GM18861 (cell line): ENCODE data around the gene PTPN2.
"Not testable (repeated sequence)": the region's sequence is repeated elsewhere in the genome, so short reads cannot be mapped to it uniquely, and the experiment has no call there.

Experiments used
- ATAC-seq: cut with Tn5 transposase; IDR thresholded peaks from one replicate; pipeline ENCODE4 v1.9.1; 2021; ENCODE audit not compliant: unreplicated experiment

Gene PTPN2

DNA sequence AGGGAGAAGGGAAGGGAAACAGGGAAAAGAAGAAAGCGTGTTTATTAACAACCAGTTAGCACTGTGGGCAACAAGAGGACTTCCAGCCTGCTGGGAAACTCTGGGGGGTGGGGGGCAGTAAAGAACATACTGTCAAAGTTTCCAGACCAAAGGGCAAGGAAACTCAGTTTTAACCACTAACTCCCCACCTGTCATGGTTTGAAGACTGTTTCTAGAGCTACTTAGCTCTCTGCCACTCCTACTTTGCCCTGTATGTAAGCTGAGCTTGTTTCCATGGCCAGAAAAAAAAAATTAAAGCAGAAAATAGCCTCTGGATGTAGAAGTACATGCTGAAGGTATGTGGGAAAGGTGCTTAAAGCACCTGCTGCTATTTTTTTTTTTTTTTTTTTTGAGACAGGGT lies 11.0 kb upstream of the PTPN2 start:
- no peak for ATAC-seq

DNA sequence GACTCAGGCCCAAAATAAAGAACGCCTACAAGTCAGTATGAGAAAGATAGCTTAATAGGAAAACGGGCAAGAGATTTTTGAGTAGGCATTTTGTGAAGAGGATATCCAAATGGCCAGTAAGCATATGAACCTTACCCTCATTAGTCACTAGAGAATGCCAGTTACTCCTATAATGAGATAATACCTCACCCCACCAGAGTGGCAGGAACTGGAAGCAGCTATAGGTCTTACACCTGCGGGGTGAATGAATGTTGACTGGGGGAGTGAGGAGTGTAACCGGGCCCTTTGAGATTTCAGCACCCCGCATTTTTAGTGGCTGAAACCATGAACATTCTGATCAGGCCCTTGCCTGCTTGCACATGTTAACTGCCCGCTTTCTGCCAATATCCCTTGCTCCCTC lies 7.5 kb upstream of the PTPN2 start:
- ATAC-seq, result no peak

DNA sequence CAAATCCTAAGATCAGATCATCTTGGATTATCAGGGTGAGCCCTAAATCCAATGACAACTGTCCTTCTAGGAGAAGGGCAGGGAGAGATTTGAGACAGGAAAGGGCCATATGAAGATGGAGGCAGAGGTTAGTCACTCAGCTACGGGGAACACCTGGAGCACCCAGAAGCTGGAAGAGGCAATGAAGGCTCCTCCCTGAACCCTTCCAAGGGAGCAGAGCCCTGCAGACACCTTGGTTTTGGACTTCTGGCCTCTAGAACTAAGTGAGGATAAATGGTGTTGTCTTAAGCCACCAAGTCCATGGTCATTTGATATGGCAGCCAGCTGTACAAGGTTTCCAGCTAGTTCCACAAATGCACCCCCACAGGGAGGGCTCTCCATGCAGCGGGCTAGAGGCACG lies 6.9 kb upstream of the PTPN2 start:
- ATAC-seq, result no peak

DNA sequence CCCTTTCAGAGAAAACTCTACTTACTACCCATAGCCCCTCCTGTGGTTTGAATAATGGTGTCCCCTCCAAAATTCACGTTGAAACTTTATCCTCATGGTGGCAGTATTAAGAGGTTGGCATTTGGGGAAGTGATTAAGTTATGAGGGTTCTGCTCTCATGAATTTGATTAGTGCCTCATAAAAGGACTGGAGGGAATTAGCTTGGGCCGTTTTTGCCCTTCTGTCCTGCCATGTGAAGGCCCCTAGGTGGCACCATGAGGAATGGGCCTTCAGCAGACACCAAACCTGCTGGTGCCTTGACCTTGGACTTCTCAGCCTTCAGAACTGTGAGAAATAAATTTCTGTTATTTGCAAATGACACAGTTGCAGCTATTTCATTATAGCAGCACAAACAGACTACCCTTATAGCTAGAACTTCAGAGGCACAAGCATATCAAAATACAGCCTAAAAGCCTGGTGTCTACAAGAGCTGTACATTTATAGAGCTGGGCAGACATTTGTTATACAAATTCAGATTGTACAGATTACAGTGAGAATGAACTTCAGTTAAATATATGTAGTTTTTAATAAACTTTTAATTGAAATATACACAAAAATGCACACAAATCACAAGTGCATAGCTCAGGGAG lies 2.6 kb upstream of the PTPN2 start:
- ATAC-seq, result no peak

DNA sequence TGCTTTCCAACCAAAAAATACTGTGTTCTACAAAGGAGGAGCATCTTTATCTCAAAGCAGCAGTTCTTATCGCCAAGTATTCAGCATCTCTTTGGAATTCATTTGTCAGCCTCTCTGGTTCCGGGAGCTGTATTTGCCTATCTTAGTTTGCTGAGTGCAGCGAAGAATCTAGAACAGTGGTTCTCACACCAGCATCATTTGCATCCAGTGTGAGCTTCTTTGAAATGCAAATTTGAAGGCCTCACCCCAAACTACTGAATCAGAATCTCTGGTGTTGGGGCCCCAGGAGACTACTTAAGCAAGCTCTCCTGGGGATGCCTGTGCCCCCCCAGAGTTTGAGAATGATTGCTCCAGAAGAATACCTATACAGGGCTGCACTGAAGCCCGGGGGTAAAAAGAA lies 1.5 kb upstream of the PTPN2 start:
- no peak for ATAC-seq

DNA sequence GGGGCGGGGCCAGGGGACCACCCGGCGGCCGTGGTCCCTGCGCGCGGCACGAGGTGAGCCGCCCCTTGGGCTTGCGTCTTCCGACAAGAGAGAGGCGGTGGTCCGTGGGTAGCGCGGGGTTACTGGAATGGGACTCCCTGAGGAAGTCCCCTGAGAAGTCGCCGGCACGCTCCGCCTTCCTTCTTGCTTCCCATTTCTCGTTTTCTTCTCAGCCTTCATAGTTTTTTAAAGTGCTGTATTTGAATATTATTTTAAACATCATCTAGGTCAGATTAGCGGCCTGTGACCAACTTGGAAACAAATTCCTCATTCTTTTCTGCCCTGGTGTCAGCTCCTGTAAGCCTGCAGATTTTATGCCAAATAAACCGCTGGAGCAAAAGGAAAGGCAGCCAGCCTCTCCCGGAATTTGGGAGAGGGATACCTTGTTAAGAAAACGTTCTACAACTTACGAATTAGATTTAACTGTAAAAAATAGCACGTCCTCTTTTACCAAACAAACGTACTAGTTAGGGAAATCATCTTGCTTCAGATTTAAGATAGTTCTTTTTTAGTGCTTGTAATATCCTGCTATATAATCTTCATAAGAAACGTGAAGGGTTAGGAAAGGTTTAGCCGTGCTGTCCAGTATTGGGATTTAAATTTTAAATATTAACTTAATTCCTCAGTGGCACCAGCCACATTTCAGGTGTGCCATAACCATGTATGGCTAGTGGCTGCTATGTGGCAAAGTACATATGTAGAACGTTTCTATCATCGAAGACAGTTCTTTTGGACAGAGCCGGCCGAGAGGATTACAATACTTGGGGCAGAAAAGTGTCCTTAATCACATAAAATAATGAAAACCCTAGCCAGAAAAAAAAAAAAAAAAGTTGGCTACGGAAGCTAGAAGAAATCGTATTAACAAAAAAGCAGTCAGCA lies 628 bp upstream of the PTPN2 start:
- no peak for ATAC-seq

DNA sequence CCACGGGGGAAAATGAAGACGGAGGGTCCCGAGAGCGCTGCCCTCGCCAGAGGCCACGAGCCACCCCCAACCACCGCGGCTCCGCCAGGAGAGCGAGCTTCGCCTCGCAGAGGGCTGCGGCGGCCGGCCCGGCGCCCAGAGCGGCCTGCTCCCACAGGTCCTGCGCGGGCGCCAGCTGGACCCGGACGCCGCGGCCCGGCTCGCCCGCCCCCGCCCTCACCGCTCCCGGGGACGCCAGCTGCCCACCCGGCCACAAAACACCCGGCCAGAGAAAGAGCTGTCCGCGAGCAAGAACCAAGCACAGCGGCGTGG lies 709 bp downstream of the PTPN2 start:
- ATAC-seq, result no peak

DNA sequence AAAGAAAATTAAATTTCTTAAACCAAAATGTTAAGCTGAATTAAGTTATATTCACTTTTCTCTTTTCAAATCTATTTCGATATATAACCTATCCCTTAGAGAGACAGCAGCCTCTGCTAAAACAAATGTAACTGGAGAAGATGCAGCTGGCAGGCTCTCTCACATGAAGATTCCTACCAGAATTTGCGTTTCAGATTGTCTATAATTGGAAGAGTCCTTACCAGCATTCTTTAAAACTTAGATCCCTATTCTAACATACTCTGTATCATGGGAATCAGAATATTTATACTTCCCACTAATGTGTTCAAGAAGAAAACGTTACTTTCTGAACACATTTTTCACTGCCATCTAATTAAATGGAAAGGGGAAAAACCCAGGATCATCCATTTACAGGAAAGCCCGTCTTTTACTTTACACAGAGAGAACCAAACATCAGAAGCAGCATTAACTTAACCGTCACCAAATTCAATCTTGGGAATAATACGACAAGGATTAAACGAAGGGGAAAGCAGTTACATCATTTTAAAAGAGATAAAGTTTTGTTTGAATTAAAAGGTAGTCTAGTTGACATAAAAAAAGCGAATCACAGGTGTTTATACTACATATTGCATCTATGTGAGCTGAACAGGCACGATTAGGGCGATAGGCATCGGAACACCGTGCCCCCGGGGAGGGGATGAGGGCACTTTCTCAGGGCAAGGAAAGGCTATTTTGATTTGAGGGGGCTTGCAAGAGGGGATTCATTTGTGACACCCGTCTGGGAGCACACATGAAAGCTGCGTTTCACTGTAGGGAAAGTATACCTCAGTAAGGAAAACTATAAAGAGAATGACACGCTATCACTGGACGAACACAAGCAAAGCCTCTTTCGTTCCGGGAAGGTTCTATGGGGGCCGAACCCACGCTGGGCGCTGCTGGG lies 1.3 kb downstream of the PTPN2 start:
- ATAC-seq, result no peak

DNA sequence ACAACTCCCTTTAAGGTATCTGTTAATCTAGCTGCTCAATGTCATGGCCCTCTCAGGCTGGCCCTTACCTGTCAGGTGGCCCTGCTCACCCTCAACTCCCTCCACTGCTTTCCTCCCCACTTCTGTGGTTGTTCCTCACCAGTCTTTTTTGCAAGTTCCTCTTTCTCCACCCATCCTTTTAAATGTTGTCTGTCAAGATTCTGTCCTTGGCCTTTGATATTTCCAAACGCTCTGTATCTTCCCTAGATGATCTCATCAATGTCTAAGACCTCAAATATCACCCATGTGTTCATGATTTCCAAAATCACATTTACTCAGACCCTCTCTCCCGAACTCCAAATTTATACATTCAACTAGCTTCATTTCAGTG lies 3.5 kb downstream of the PTPN2 start:
- ATAC-seq, result no peak

DNA sequence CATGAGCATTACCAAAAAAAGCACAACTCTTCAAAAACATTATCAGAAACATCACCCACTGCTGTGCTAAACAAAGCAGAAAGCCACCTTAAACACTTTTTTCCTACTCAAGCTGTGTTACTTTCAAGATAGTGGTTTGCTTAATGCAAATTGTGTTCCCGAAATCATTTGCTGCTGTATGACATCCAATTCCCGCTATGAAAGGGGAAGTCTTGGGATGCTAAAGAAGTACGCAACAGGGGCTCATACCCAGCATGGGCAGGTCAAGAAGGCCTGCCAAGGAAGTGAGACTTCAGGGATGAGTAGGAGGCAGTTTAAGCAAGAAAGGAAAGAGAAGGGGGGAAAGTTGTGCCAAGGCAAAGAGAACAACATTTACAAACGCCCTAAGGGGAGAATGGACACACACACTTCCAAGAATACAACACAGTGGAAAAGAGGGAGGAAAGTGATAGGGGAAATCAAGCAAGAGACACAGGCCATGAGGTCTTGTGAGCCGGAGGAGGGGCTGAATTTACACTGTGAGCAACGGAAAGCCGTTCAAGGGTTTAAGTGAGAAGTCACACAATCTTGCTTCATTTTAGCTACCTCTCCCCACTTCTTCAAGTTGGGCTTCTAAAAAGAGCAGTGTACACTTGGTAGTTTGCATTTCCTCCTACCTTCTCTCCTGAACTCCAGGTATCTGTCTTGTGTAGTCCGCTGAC lies 4.0 kb downstream of the PTPN2 start:
- no peak for ATAC-seq

DNA sequence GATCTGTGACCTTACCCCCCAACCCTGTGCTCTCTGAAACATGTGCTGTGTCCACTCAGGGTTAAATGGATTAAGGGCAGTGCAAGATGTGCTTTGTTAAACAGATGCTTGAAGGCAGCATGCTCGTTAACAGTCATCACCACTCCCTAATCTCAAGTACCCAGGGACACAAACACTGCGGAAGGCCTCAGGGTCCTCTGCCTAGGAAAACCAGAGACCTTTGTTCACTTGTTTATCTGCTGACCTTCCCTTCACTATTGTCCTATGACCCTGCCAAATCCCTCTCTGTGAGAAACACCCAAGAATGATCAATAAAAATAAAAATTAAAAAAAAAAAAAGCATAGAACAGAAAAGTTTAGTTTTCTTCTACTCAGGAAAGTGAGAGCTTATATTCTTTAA lies 9.0 kb downstream of the PTPN2 start:
- not testable (repeated sequence) for ATAC-seq

DNA sequence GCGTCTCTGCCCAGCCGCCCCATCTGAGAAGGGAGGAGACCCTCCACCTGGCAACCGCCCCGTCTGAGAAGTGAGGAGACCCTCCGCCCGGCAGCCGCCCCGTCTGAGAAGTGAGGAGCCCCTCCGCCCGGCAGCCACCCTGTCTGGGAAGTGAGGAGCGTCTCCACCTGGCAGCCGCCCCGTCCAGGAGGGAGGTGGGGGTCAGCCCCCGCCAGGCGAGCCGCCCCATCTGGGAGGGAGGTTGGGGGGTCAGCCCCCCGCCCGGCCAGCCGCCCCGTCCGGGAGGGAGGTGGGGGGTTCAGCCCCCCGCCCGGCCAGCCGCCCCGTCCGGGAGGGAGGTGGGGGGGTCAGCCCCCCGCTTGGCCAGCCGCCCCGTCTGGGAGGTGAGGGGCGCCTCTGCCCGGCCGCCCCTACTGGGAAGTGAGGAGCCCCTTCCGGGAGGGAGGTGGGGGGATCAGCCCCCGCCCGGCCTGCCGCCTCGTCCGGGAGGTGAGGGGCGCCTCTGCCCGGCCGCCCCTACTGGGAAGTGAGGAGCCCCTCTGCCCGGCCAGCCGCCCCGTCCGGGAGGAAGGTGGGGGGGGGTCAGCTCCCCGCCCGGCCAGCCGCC lies 10.0 kb downstream of the PTPN2 start:
- ATAC-seq, result not testable (repeated sequence)

DNA sequence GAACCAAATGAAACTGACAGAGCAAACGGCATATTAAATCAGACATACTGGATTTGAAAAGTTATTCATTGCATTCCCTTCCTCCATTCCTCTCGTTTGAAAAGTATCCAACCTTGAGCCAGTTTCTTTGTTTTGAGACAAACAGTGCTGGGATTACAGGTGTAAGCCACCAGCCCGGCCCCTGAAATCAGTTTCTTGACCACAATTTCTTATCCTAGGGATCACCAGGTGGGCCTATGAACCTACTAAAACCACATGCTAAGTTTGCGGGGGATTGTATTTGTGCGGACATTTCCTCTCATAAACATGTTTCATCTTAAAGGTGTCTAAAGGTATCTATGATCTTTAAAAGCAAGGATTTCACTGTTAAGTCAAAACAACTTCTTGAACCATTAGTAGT lies 11.6 kb downstream of the PTPN2 start:
- ATAC-seq, result no peak

DNA sequence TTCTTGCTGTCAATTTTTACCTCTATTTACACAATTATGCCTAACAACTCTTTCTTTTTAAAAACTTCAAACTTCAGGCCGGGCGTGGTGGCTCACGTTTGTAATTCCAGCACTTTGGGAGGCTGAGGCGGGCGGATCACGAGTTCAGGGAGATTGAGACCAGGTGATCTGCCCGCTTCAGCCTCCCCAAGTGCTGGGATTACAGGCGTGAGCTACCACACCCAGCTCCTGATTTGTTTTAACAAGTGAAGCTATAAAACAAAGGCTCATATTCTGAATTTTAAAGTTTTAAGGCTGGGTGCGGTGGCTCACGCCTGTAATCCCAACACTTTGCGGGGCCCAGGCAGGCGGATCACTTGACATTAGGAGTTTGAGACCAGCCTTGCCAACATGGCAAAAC lies 15.5 kb downstream of the PTPN2 start:
- ATAC-seq, result no peak

DNA sequence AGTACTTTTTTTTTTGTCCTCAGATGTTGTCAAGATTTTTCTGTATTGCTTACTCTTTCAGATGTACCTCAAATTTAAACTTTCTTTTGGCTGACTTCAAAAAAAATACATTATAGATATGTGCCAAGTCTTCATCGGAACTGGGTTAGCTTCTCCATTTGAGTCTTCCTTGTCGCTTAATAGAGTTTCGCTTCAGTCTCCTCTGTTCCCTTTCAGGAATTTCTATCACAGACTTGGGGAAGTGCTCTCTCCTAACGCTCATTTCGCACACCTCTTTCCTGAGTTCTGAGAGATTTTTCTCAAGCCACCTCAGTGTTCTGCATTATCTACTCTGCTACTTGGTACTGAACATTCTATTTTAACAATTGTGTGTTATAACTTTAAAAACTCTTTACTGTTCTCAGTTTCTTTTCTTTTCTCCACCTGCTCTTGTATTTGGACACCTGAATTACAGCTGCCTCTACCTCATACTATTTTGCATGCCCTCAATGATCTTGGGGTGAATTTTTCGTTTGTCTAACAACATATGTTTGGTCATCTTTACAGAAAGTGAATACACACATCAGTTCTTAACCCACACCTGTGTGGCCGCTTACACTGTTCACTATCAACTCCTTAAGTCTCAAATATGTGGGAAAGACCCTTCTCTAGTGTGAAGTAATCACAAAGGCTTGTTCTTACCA lies 16.5 kb downstream of the PTPN2 start:
- no peak for ATAC-seq

DNA sequence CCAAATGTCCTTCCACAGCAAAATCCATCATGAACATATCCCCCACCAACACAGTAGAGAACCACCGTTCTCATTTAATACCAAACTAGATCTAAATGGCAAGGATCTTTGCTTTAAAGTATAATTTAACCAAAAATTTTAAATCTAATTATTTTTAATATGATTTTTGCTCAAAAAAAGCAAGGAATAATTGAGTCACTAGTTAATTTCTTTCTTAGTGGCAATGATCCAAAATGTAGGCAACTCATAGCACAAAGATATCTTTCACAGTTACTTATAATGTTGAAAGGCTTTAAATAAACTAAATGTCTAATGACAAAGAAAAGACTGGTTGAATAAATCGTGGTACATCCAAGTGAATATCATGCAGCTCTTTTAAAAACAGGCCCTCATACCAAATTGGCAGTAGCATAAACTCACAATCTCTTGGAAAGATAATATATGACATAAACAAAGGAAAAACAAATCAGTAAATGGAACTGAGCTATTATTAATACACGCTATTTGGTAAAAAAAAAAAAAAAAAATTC lies 20.3 kb downstream of the PTPN2 start:
- no peak for ATAC-seq

DNA sequence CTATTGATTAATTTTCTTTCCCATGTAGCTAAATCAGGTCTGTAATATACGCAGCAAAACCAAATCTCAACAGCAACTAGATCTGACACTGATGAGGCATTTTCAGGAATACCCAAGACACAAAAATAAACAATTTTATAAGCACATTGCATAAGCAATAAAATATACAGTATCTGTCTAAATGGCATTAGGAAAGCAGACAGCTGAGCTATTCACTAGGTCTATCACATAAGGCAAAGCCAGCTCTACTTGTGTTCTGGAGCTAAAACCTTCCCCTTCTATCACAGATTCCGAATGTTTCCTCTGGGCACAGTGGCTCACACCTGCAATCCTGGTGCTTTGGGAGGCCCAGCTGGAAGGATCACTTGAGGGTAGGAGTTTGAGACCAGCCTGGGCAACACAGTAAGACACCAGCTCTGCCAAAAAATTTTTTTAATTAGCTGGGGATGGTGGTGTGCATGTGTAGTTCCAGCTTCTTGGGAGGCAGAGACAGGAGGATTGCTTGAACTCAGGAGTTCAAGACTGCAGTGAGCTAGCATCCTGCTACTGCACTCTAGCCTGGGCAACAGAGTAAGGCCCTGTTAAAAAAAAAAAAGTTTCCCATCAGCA lies 21.1 kb downstream of the PTPN2 start:
- no peak for ATAC-seq

DNA sequence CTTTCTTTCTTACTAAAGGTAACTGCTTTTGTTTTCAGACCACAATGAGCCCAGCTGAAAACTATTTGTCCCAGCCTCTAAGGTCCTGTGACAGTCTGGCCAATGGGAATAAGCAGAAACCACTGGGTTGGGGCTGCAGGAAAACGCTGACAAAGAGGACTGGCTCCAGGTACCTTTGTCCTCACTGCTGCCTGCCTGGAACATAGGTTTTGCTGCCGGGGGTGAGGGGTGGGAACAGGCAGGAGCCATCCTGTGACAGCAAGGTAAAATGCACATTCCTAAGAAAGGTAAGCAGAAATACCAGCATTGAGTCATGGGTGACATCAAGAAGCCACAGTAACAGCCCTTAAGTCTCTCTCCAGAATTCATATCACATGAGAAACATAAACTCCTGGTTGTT lies 21.6 kb downstream of the PTPN2 start:
- ATAC-seq, result no peak

DNA sequence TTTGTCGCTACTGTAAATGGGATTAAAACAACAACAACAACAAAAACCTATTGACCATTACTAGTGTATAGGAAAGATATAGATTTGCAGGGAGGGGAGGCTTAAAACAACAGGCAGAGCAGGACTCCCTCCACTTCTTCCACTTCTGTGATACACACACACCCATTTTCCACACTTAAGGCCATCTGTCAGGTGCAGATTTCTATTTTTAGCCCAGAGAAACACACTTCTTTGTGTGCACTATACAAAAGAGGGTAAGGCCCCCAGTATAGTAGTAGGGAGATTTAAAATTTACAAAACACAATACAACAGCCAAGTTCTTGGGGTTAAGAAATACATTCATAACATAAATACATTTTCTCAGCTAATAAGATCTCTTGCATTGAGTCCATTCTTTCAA lies 22.4 kb downstream of the PTPN2 start:
- no peak for ATAC-seq

DNA sequence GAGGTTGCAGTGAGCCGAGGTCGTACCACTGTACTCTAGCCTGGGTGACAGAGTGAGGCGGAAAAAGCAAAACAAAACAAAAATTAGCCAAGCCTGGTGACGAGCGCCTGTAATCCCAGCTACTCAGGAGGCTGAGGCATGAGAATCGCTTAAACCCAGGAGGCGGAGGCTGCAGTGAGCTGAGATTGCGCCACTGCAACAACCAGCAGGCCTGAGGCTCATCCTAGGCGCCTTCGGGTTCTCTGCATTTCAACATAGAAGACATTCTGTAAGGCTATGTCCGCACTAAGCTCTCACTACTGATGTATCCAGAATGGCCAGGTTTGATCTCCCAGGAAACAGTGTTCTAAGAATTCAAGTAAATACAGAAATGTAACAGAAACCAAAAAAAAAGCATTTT lies 23.5 kb downstream of the PTPN2 start:
- ATAC-seq, result no peak
